Transverse colon (tissue), 4 donors: ENCODE measurements around the gene RPL37.

Experiments used
- POLR2A ChIP-seq: fragments of 450-650 bp; IDR thresholded peaks from one replicate; pipeline ENCODE4 v1.6.1; 2016; ENCODE audit warnings: antibody characterized with exemption, mild to moderate bottlenecking, moderate library complexity
- POLR2AphosphoS5 ChIP-seq, 3 donors: sonication (generic); formaldehyde crosslinking; IDR thresholded peaks; one replicate each; pipeline ENCODE4 v1.6.1; 2016; ENCODE audit warnings: antibody characterized with exemption in 3 of 3
- TF ChIP-seq, protein P1 (sequence below), 5 experiments: fragments of 200-600 bp in 3 of 5; fragments of 450-650 bp in 2 of 5; sonication (generic) in 3 of 5; IDR thresholded peaks; 1 replicate in 2 of 5; 2 replicates in 3 of 5; pipeline ENCODE4 v1.5.1; 2016 to 2017; ENCODE audit warnings: antibody characterized with exemption in 5 of 5, inconsistent platforms in 3 of 5, mild to moderate bottlenecking in 2 of 5, moderate library complexity in 1 of 5

DNA sequence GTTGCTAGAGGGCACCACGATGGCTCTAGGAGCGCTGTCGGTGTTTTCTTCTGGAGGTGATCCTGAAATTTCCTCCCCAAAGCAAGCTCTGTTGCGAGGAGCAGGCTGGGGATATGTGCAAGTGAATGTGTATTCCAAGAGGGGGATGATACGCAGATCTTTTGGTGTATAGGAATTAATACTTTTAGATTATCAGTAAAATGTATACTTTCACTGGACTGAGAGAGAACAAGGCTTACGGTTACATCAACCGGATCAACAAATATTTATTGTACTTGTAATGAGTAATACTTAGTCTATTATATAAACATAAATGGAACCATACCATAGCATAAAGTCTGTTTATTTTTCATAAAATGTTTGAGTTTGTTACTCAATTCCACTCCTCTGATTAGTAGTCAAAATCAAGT, 36.2 kb downstream of the RPL37 start:
- TF ChIP-seq POLR2A = no peak
- TF ChIP-seq, protein P1, sequence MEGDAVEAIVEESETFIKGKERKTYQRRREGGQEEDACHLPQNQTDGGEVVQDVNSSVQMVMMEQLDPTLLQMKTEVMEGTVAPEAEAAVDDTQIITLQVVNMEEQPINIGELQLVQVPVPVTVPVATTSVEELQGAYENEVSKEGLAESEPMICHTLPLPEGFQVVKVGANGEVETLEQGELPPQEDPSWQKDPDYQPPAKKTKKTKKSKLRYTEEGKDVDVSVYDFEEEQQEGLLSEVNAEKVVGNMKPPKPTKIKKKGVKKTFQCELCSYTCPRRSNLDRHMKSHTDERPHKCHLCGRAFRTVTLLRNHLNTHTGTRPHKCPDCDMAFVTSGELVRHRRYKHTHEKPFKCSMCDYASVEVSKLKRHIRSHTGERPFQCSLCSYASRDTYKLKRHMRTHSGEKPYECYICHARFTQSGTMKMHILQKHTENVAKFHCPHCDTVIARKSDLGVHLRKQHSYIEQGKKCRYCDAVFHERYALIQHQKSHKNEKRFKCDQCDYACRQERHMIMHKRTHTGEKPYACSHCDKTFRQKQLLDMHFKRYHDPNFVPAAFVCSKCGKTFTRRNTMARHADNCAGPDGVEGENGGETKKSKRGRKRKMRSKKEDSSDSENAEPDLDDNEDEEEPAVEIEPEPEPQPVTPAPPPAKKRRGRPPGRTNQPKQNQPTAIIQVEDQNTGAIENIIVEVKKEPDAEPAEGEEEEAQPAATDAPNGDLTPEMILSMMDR (IDR thresholded peaks at IDR 0.05) = no peak
- TF ChIP-seq POLR2AphosphoS5 (IDR thresholded peaks at IDR 0.05) = no peak
